ENCODE measurements around the gene ESYT2. TPM values are rescaled to one million over a fixed set of nuclear protein-coding genes. Genes with fewer than 3 reads are reported as not detected.

The ESYT2 gene
- total RNA-seq, 1 donor from 2014 or later, result 62.4 TPM

DNA sequence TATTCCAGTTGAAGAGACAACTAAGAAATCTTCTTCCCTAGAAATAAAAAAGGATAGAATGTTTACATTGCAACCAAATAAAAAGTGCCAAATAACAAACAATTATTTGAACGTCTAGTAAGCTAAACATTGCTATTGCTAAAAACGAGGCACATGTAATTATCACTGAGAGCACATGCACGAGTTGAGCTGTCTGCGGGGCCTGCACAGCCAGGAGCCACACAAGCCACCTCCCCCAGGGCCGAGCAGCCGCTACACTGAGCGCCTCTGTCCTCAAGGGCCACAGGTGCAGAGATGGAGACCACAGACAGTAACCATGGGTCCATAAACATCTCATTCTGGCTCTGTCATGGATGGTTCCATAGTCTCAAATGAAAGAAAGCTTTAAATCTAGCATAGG lies 141.9 kb downstream of the ESYT2 start:
- no peak overlapping the region for H3K4me3 Mint-ChIP-seq (ENCODE audit: low read depth)
- DNase-seq (ENCODE audit: low spot score), result no peak
- intact Hi-C loops (cut with micrococcal nuclease), result no loop called here
- peaks cover 67% of the 10 kb centered on the region for H3K36me3 Mint-ChIP-seq (ENCODE audit: low read depth)
- no peaks in the 10 kb centered on the region for H3K9me3 Mint-ChIP-seq
- no peaks in the 10 kb centered on the region for H3K4me1 Mint-ChIP-seq (ENCODE audit: low read depth)
- no peak overlapping the region for H3K27ac Mint-ChIP-seq
- no peaks in the 10 kb centered on the region for H3K27me3 Mint-ChIP-seq (ENCODE audit: low read depth)

DNA sequence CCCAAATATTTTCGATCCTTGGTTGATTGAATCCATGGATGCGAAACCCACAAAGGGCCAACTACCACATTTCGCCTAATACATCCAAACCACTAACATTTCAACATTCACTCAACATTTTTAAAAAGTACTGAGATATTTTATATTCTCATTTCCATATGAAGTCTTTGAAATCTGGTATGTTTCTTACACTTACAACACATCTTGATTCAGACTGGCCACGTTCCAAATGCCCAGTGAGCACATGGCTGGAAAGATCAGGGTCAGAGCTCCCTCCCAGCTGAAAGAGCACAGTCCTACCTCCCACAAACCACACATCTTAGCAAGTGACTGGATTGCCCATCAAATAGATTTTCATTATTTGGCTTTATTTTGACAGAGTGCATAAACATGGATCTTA lies 143.6 kb downstream of the ESYT2 start:
- Mint-ChIP-seq H3K9me3 (no peaks in the 10 kb centered on the region), H3K36me3 (ENCODE audit: low read depth) (peaks cover 62% of the 10 kb centered on the region), H3K27ac (no peak overlapping the region), H3K27me3 (ENCODE audit: low read depth) (no peaks in the 10 kb centered on the region), H3K4me3 (ENCODE audit: low read depth) (no peak overlapping the region), H3K4me1 (ENCODE audit: low read depth) (no peaks in the 10 kb centered on the region)
- intact Hi-C loops (cut with micrococcal nuclease), result no loop called here
- DNase-seq (ENCODE audit: low spot score), result no peak

DNA sequence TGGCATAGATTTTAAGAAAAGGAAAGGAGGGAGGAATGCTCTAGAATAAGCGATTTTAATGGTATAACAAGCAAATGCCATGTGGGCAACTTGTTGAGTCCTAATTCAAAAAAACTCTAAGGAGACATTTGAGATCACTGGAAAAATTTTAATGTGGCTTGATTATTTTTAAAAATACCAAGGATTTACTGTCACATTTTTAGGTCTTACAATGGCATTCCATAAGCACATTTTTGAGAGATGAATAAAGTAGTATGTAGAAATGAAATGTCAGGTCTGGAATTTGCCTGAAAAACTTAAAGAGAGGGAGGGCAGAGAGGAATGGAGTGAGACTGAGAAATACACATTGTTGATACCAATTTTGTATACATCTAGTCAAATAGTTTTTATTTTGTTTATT lies 145.0 kb downstream of the ESYT2 start:
- intact Hi-C loops (cut with micrococcal nuclease), result no loop called here
- Mint-ChIP-seq H3K4me1 (ENCODE audit: low read depth) (peaks cover 3% of the 10 kb centered on the region), H3K36me3 (ENCODE audit: low read depth) (peaks cover 61% of the 10 kb centered on the region), H3K4me3 (ENCODE audit: low read depth) (no peak overlapping the region), H3K27ac (no peak overlapping the region), H3K9me3 (no peaks in the 10 kb centered on the region), H3K27me3 (ENCODE audit: low read depth) (no peaks in the 10 kb centered on the region)
- DNase-seq (ENCODE audit: low spot score), result no peak

DNA sequence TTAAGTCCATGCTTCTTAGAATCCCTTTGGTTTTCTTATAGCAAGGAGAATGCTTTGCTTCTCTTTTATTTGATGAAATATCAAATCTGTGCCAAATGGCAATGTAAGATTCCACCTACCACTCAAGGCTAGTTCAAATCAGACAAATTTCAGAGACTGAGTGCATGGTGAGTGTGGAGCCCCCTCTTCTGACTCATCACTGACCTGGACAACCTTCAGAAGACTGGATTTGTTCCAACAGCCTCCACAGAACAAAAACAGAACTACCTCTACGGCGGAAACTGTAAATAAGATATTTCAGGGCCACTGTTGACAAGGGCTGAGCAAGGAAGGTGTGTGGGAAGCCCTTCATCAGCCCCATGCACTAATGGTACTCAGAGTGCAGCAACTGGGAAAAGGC lies 145.8 kb downstream of the ESYT2 start:
- Mint-ChIP-seq H3K27me3 (ENCODE audit: low read depth) (no peaks in the 10 kb centered on the region), H3K4me1 (ENCODE audit: low read depth) (peaks cover 4% of the 10 kb centered on the region), H3K4me3 (ENCODE audit: low read depth) (no peak overlapping the region), H3K9me3 (no peaks in the 10 kb centered on the region), H3K27ac (no peak overlapping the region), H3K36me3 (ENCODE audit: low read depth) (peaks cover 60% of the 10 kb centered on the region)
- DNase-seq (ENCODE audit: low spot score), result no peak
- intact Hi-C loops (cut with micrococcal nuclease), result no loop called here

DNA sequence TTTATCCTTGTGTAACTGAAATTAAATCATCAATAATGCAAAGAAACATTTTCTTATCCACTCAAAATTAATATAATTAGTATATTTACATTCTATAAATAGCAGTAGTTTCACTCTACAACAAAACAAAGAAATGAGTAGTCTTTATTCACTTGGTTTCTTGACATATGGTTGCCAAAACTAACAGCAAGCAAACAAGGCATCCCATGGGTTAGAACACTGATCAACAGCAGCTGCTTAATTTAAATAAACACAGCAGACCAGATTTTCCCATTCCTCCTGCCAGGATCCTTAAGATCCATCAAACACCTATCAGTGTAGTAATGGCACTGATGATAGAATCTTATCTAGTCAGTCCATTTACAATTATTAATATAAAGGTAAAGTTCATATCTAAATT lies 146.9 kb downstream of the ESYT2 start:
- no peak overlapping the region for H3K4me3 Mint-ChIP-seq (ENCODE audit: low read depth)
- H3K36me3 Mint-ChIP-seq (ENCODE audit: low read depth), result peaks cover 56% of the 10 kb centered on the region
- intact Hi-C loops (cut with micrococcal nuclease), result no loop called here
- no peaks in the 10 kb centered on the region for H3K9me3 Mint-ChIP-seq
- DNase-seq (ENCODE audit: low spot score), result no peak
- peaks cover 4% of the 10 kb centered on the region for H3K4me1 Mint-ChIP-seq (ENCODE audit: low read depth)
- no peak overlapping the region for H3K27ac Mint-ChIP-seq
- no peaks in the 10 kb centered on the region for H3K27me3 Mint-ChIP-seq (ENCODE audit: low read depth)

Other genes starting within 250 kb of the ESYT2 start
- gene PTPRN2, start 241.7 kb downstream of the ESYT2 start, total RNA-seq, result 1.1 and 1.3 TPM in 2 replicates
- gene NCAPG2, start 124.7 kb downstream of the ESYT2 start, total RNA-seq, result 94.7 and 101 TPM in 2 replicates
- gene DYNC2I1, start 27.0 kb upstream of the ESYT2 start, total RNA-seq, result 13.6 and 14.9 TPM in 2 replicates

Measured in activated T-helper 2 cell treated with anti-CD3 and anti-CD28 coated beads, Interferon-gamma antibody, Interleukin-2, Interleukin-4, amounts not matched to agents 10 μg/mL and 5 μg/mL and 100 μg/mL, durations not matched to agents 14 hours and 24 hours and 36 hours (primary cell).